GM19463 (cell line): ENCODE data around the gene RARRES2.
A peak's percentile ranks its signal among the peaks of the same experiment; 100 is the strongest.
"Not testable (repeated sequence)": the region's sequence is repeated elsewhere in the genome, so short reads cannot be mapped to it uniquely, and the experiment has no call there.

Source experiments
- ATAC-seq: cut with Tn5 transposase; IDR thresholded peaks from one replicate; pipeline ENCODE4 v1.9.1; 2021; ENCODE audit warnings: mild to moderate bottlenecking, moderate library complexity; ENCODE audit not compliant: unreplicated experiment

Gene RARRES2

DNA sequence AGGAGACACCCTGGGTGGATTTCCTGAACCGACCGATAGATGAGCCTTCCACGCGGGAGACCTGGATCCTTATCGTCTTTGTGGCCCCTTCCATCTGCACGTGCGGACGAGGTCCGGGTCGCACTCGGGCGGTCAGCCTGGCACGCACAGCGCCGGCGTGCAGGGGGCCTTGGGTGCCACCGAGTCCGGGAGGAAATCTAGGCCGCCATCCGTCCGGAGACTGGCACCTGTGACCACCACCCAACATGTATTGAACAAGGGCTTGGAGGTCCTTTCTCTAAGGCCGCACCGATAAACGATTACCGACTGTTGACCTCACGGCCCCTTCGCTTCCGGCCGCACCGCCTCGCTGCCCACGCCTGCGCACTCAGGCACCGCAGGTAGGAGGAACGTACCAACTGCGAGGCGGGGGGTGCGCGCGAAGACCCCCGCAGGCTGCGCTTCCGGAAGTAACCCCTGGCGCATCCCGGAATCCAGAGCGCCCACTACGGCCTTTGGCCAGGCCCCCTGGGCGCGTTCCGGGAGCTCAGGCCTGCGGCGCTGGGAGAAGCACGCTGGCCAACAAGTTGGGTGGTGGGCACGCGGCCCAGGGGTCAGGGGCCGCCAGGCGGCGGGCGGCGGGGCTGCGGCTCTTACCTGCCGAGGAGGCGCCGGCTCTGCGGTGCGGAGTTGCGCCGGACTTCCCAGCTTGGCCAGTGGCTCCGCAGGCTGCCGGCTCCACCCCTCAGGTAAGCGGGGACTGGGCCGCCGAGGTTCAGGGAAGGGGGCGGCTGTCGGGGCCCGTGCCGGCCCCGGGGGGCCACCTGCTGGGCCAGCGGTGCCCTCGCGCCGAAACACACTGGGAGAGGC lies 18.4 kb downstream of the RARRES2 start, which contains the start of the genes ACTR3C and LRRC61:
Gene ACTR3C (minus strand): TSS at position 713 of the 849 bp plus-strand sequence. CDS start 28,249 bp downstream, outside the sequence.
Gene LRRC61 (plus strand): TSS at position 523 of the 849 bp plus-strand sequence. CDS start 13,507 bp downstream, outside the sequence.
- ATAC-seq, result peak; percentile 51

GRCh38 chr7:150322114-150322832 lies 19.2 kb downstream of the RARRES2 start:
- no peak for ATAC-seq

DNA sequence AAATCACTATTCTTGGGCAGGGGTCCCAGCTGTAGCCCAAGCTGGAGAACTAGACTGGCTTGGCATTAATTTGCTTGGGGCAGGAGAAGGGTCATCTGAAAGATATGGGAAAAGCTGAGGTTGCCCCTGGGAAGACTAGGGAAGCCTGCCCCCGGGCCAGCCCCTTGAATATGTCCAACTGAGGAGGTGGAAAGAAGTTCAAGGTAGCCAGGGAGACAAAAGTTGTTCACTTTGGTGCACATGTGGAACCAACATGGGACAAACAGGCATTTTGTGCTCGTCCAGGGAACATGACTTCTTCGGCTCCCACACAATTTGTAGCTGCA lies 19.7 kb downstream of the RARRES2 start:
- ATAC-seq, result no peak

DNA sequence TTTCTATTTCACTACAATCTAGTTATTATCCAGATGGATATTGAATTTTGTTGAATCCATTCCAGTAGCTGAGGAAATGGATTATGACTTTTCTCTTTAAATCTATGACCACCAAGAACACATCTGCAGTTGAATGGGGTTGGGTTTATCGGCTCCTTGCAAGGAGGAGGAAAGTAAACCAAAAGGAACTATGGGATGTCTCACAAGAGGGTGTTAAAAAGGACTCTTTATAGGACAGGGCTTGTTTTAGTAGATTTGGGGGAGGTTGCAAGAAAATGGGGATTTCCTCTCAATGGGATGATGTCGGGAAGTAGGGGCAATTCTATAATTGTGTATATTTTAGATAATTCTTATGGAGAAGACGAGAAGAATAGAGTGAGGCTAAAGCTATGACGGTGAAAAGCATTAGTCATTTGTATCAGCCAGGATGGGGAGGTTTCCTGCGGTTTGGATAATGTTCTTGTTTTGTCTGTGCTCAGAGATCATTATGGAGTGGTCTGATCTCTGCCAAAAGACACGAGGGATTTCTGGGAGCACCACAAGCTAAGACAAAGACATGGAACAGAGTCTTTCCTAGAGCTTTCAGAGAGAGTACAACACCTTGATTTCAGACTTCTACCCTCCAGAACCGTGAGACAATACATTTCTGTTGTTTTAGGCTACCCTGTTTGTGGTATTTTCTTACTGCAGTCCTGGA lies 23.5 kb downstream of the RARRES2 start:
- no peak for ATAC-seq

GRCh38 chr7:150316987-150317386 lies 24.4 kb downstream of the RARRES2 start:
- not testable (repeated sequence) for ATAC-seq

DNA sequence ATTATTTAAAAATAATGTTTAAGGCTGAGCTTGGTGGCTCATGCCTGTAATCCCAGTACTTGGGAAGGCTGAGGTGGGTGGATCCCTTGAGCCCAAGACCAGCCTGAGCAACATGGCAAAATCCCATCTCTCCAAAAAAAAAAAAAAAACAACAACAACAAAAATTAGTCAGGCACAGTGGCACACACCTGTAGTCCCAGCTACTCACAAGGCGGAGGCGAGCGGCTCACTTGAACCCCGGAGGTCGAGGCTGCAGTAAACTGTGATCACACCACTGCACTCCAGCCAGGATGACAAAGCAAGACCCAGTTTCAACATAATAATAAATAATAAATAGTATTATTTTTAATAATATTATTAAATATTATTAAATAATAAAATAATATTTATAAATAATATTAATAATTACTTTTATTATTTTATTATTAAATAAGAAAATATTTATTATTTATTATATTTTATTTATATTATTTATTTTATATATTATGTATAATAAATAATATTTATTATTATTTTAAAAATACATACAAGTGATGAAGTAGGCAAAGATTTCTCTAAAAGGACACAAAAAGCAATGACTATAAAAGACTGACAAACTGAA lies 26.7 kb downstream of the RARRES2 start:
- no peak for ATAC-seq

- no peak for ATAC-seq
These were observed 27.6 kb downstream of the RARRES2 start for GRCh38 chr7:150313870-150314269.

DNA sequence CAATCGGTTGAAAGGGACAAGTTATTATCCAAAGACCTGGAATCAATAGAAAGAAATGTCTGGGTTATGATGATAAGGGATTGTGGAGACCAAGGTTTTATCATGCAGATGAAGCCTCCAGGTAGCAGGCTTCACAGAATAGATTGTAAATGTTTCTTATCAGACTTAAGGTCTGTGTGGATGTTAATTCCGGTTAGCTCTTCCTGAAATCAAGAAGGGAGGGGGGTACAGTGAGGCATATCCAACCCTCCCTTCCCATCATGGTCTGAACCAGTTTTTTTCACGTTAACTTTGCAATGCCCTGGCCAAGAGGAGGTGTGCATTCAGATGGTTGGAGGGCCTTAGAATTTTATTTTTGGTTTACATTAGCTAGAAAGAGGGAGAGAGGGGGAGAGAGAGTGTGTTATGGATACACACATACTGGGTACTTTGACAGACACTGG lies 28.0 kb downstream of the RARRES2 start:
- ATAC-seq, result no peak

- ATAC-seq, result not testable (repeated sequence)
These were observed 28.6 kb downstream of the RARRES2 start for GRCh38 chr7:150312649-150313366.

- ATAC-seq, result no peak
These were observed 29.7 kb downstream of the RARRES2 start for GRCh38 chr7:150311711-150312110.

DNA sequence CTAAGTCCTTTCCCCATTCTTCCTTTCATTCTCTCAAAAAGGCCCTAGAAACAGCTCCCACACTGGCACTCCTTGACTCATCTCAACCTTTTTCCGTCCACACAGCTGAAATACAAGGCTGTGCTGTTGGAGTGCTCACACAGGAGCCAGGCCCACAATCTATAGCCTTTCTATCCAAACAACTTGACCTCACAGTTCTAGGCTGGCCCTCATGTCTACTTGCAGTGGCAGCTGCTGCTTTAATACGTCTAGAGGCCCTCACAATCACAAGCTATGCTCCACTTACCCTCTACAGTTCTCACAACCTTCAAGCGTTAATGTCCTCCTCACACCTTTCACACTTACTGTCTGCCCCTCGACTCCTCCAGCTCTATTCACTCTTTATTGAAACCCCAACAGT lies 30.3 kb downstream of the RARRES2 start:
- ATAC-seq, result no peak

DNA sequence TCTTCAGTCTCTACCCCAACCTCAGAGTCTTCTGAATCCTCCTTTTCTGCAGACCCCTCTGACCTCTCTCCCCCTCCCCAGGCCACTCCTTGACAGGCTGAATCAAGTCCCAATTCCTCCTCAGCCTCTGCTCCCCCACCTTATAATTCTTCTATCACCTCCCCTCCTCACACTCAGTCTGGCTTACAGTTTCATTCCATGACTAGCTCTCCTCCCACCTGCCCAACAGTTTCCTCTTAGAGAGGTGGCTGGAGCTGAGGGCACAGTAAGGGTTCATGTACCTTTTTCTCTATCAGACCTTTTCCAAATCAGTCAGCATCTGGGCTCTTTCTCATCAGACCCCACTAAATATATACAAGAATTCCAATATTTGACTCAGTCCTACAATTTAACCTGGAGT lies 32.9 kb downstream of the RARRES2 start:
- no peak for ATAC-seq

DNA sequence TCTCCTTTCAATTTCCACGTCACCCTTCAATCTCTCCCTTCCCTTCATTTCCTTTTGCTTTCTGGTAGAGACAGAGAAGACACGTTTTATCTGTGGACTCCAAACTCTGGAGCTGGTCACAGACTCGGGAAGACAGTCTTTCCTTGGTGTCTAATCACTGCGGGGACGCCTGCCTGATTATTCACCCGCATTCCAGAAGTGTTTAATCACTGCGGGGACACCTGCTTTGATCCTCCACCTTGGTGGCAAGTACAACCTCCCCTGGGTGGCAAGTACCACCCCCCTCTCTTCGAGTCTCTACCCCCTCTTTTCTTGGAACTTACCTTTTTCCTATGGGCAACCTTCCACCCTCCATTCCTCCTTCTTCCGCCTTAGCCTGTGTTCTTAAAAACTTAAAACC lies 33.5 kb downstream of the RARRES2 start:
- no peak for ATAC-seq

DNA sequence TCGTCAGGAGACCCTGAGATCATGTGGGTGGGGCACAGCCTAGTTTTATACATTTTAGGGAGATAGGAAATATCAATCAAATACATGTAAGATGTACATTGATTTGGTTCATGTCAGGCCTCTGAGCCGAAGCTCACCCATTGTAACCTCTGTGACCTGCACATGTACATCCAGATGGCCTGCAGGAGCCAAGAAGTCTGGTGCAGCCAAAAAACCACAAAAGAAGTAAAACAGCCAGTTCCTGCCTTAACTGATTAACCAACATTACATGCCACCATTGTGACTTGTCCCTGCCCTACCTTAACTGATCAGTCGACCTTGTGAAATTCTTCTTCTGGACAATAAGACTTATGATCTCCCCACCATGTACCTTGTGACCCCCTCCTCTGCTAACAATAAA lies 34.3 kb downstream of the RARRES2 start:
- ATAC-seq, result no peak

- ATAC-seq, result not testable (repeated sequence)
These were observed 35.1 kb downstream of the RARRES2 start for GRCh38 chr7:150306377-150306776.

DNA sequence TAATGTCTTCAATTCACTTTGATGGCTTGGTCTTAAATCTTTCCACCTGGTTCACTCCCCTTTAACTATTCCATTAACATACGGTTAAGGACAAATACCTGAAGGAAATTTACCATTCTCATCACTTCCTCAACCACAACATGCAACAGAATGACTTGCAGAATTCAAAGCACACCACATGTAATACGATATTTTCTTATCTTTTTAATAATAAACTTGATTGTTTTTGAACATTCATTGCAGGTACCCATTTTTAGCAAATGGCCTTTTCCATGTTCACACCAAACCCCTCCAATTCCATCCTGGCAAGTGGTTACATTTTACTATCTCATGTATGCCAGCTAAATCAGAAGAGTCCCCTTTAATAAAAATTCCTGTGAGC lies 35.5 kb downstream of the RARRES2 start:
- ATAC-seq, result not testable (repeated sequence)

DNA sequence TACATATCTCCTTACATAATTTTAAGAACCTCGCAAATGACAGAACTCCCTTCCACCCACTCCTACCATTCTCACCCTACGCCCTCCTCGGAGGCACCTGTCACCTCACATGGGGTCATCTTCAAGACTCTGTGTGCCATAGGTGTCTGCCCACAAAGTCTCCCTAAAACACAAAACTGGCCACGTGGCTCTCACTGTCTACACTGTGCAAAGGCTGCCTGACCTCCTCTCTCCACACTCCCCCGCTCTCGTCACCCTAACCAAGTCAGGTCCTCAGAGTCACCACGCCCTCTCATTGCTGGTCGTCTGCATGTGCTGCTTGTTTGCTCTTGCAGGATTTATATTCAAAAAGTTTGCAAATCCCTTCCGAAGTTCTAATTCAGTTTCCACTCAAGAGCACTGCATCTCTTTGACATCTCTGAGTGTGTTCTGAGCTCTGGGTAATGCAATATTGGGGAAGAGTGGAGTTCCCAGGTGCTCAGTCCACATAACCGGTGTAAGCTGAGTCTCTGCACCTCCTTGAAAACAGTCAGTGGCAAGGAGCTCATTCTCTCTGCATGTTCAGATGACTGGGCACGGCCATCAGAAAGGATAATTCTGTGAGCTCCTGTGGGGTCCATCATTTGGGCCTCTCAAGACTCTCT lies 36.0 kb downstream of the RARRES2 start:
- not testable (repeated sequence) for ATAC-seq

DNA sequence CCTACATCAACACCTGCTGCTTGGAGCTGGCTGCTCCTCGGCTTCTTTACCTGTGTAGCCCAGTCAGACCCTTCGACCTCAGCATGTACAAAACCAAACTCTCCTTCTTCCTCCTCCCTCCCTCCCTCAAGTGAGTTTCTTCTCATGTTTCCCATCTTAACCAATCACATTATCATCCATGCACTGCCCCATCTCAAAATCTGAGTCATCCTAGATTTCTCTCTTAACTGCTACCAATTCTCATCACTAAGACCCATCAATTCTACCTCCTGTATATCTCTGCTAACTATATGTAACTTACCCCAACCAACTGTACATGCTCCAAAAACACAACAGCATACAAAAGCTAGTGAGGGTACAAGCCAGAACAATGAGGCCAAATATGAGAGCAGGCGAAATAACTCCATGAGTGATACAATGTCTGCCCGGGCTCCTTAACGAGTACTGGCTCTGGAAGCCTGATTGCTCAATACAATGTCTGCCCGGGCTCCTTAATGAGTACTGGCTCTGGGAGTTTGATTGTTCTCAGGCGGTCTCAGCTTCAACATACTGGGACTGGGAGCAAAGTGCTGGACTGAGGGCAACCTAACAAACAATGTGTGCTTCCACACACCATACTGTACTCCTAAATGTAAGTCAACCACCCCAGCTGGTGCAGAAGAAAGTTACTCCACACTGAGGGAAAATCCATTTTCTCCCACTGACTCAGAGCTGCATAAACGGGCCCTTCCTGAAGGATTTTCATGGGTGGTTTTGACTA lies 36.8 kb downstream of the RARRES2 start:
- not testable (repeated sequence) for ATAC-seq

GRCh38 chr7:150302908-150303310 lies 38.5 kb downstream of the RARRES2 start:
- ATAC-seq, result not testable (repeated sequence)
